ENCODE data around the gene CNTNAP2. TPM values are rescaled to one million over a fixed set of nuclear protein-coding genes. Genes with fewer than 3 reads are reported as not detected.

The CNTNAP2 gene
- total and polyA plus RNA-seq, 2 experiments from 2014 or later: not detected

DNA sequence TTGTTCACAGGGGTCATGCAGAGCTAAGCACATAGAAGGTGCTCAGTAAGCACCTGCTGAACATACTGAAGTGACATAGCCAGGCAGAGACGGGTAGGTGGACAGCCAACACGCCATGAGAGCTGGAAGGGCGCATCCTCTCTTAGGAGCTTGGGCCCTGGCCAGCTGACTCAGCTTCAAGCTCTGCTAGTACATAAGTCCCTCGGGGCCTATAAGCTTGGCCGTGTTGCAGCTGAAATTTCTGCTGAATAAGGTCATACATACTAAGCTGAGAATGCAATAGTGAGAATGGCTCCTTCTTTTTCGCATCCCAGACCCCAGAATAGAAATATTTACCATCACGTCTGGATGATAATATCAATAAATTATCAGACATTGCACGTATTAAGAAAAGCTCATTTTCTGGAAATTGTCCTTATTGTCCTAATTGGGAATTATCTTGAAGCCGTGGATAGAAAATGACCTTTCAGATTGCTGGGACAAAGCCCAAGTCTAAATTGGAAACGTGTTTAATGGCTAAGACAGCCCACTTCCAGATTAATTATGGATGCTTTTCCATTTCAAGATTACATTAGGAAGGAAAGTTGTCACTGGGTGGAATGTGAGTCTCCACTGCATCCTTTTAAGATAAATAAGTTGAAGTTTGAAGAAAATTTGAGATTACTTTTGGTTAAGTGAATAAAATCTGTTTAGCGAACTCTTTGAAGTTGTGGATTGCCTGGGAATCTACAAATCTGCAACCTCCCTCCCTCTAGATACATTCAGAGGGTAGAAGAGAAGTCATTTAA, 2186.9 kb downstream of the CNTNAP2 start:
- WGBS, 2 experiments (ENCODE audit: low coverage in 1 of 2, low lambda C conversion rate in 2 of 2, missing lambda C conversion rate in 2 of 2): 6 to 8% methylated on average over 11 of the region's 11 CpGs
- Histone ChIP-seq H3F3A (ENCODE audit: insufficient read depth) (no peaks in the 10 kb centered on the region), H3K4me3 (no peak overlapping the region), H3K27ac (no peak overlapping the region), H3K9ac (no peak overlapping the region), H3K9me2 (ENCODE audit: insufficient read depth) (no peaks in the 10 kb centered on the region), H2AFZ (no peak overlapping the region), H3K36me3 (ENCODE audit: low read depth) (no peaks in the 10 kb centered on the region), H3K9me3 (ENCODE audit: low read depth) (no peaks in the 10 kb centered on the region), H3K79me2 (ENCODE audit: insufficient read depth) (no peaks in the 10 kb centered on the region), H3K27me3 (replicated peaks; ENCODE audit: insufficient read depth) (no peaks in the 10 kb centered on the region), H3K4me1 (ENCODE audit: insufficient read depth) (no peaks in the 10 kb centered on the region), H3K4me2 (ENCODE audit: unreplicated experiment) (no peak overlapping the region), H4K20me1 (ENCODE audit: insufficient read depth) (no peaks in the 10 kb centered on the region)
- TF ChIP-seq EZH2phosphoT487 (IDR thresholded peaks at IDR 0.05; ENCODE audit: insufficient read depth, low read depth): no peak
- no peak for TF ChIP-seq EZH2 (IDR thresholded peaks at IDR 0.05; ENCODE audit: insufficient read depth, poor library complexity, severe bottlenecking)
- in situ Hi-C loops (cut with MboI): no loop called here
- DNase-seq: peak; percentile 82

DNA sequence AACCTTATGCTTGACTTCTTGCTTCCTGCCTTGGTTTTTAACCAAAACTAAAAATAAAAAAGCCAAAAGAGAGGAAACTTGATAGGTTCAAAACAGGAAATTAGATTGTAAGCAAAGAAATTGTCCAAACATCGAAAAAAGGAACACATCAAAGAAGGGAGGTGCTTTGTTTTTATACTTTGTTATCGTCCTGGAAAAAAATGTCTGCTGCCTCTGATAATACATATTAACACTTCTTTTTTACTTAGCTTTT, 2187.4 kb downstream of the CNTNAP2 start:
- Histone ChIP-seq H3K9me3 (ENCODE audit: low read depth) (no peaks in the 10 kb centered on the region), H3K4me3 (no peak overlapping the region), H3K79me2 (ENCODE audit: insufficient read depth) (no peaks in the 10 kb centered on the region), H3K9me2 (ENCODE audit: insufficient read depth) (no peaks in the 10 kb centered on the region), H3K27me3 (replicated peaks; ENCODE audit: insufficient read depth) (no peaks in the 10 kb centered on the region), H3K4me2 (ENCODE audit: unreplicated experiment) (no peak overlapping the region), H3K9ac (no peak overlapping the region), H3F3A (ENCODE audit: insufficient read depth) (no peaks in the 10 kb centered on the region), H3K4me1 (ENCODE audit: insufficient read depth) (no peaks in the 10 kb centered on the region), H3K27ac (no peak overlapping the region), H4K20me1 (ENCODE audit: insufficient read depth) (no peaks in the 10 kb centered on the region), H3K36me3 (ENCODE audit: low read depth) (no peaks in the 10 kb centered on the region), H2AFZ (no peak overlapping the region)
- TF ChIP-seq EZH2 (IDR thresholded peaks at IDR 0.05; ENCODE audit: insufficient read depth, poor library complexity, severe bottlenecking) (no peak), EZH2phosphoT487 (IDR thresholded peaks at IDR 0.05; ENCODE audit: insufficient read depth, low read depth) (no peak)
- no peak for DNase-seq
- 13 to 20% methylated on average over 2 of the region's 2 CpGs for WGBS, 2 experiments (ENCODE audit: low coverage in 1 of 2, low lambda C conversion rate in 2 of 2, missing lambda C conversion rate in 2 of 2)
- in situ Hi-C loops (cut with MboI): no loop called here

DNA sequence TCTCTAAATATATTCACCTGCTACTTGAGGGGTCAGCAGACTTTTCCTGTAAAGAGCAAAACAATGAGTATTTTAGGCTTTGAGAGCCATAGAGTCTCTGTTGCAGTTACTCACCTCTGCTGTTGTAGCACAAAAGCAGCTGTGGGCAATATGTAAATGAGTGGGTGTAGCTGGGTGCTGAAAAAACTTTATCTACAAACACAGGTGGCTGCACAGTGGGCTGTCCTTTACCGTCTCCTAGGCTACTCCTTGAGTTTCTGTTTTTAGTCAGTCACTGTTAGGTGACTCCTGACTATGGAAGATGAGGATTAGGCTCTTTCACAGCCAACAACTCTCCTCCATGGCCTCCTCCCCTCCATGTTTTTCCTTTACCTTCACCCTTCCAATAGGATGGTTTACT, 2187.9 kb downstream of the CNTNAP2 start:
- Histone ChIP-seq H3K9ac (no peak overlapping the region), H3K9me2 (ENCODE audit: insufficient read depth) (no peaks in the 10 kb centered on the region), H3K4me3 (no peak overlapping the region), H4K20me1 (ENCODE audit: insufficient read depth) (no peaks in the 10 kb centered on the region), H3K27me3 (replicated peaks; ENCODE audit: insufficient read depth) (no peaks in the 10 kb centered on the region), H3F3A (ENCODE audit: insufficient read depth) (no peaks in the 10 kb centered on the region), H2AFZ (no peak overlapping the region), H3K79me2 (ENCODE audit: insufficient read depth) (no peaks in the 10 kb centered on the region), H3K36me3 (ENCODE audit: low read depth) (no peaks in the 10 kb centered on the region), H3K9me3 (ENCODE audit: low read depth) (no peaks in the 10 kb centered on the region), H3K27ac (no peak overlapping the region), H3K4me2 (ENCODE audit: unreplicated experiment) (no peak overlapping the region), H3K4me1 (ENCODE audit: insufficient read depth) (no peaks in the 10 kb centered on the region)
- WGBS, 2 experiments (ENCODE audit: low coverage in 1 of 2, low lambda C conversion rate in 2 of 2, missing lambda C conversion rate in 2 of 2): 19 to 24% methylated on average over 1 of the region's 1 CpG
- in situ Hi-C loops (cut with MboI): no loop called here
- TF ChIP-seq EZH2 (IDR thresholded peaks at IDR 0.05; ENCODE audit: insufficient read depth, poor library complexity, severe bottlenecking) (no peak), EZH2phosphoT487 (IDR thresholded peaks at IDR 0.05; ENCODE audit: insufficient read depth, low read depth) (no peak)
- DNase-seq: no peak

DNA sequence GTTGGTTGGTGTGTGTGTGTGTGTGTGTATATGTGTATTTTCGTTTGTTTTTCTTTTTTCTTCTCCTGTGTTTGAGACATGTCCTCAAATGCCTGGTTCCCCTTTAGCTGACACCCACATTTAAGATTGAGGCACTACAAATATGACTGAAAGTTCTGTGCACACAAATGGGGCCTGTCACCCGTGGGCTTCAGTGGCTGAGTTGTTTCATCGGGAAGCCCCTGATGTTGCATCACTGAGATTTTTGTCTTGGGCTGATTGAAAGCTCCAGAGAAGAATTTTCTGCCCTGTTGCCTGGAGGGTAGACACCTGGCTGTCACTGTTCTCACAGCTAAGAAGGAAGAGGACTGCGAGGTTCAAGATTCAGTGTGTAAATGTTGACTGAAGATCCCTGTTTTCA, 2190.2 kb downstream of the CNTNAP2 start:
- Histone ChIP-seq H4K20me1 (ENCODE audit: insufficient read depth) (no peaks in the 10 kb centered on the region), H3K9ac (no peak overlapping the region), H3K79me2 (ENCODE audit: insufficient read depth) (no peaks in the 10 kb centered on the region), H3K4me1 (ENCODE audit: insufficient read depth) (no peaks in the 10 kb centered on the region), H3K4me3 (no peak overlapping the region), H3K27ac (no peak overlapping the region), H3K27me3 (replicated peaks; ENCODE audit: insufficient read depth) (no peaks in the 10 kb centered on the region), H3K9me2 (ENCODE audit: insufficient read depth) (no peaks in the 10 kb centered on the region), H3K36me3 (ENCODE audit: low read depth) (no peaks in the 10 kb centered on the region), H3K4me2 (ENCODE audit: unreplicated experiment) (no peak overlapping the region), H2AFZ (no peak overlapping the region), H3K9me3 (ENCODE audit: low read depth) (no peaks in the 10 kb centered on the region), H3F3A (ENCODE audit: insufficient read depth) (no peaks in the 10 kb centered on the region)
- TF ChIP-seq EZH2 (IDR thresholded peaks at IDR 0.05; ENCODE audit: insufficient read depth, poor library complexity, severe bottlenecking) (no peak), EZH2phosphoT487 (IDR thresholded peaks at IDR 0.05; ENCODE audit: insufficient read depth, low read depth) (no peak)
- DNase-seq: no peak
- in situ Hi-C loops (cut with MboI): no loop called here
- WGBS, 2 experiments (ENCODE audit: low coverage in 1 of 2, low lambda C conversion rate in 2 of 2, missing lambda C conversion rate in 2 of 2): 21 to 25% methylated on average over 4 of the region's 4 CpGs

All from GM23248 (cell line).